Lung (tissue), 16 donors: Measurements from ENCODE around the gene REG3A. TPM values are rescaled to one million over a fixed set of nuclear protein-coding genes. Genes with fewer than 3 reads are reported as not detected.

Experiments used
- ATAC-seq: fragments of 200-7000 bp; cut with Tn5 transposase; one replicate; pipeline ENCODE4 v1.9.1; 2020; ENCODE audit warnings: moderate number of reproducible peaks; ENCODE audit not compliant: insufficient read depth, low FRiP score
- DNase-seq, 3 donors: peaks; one replicate each; pipeline ENCODE4 v3.0.0-alpha.2; 2013 to 2017
- H3K27ac ChIP-seq, 2 donors: one replicate each; pipeline ENCODE4 v1.5.1; 2013; ENCODE audit warnings: mild to moderate bottlenecking in 2 of 2, moderate library complexity in 2 of 2, control low read depth in 1 of 2, inconsistent platforms in 1 of 2, low read depth in 1 of 2, low read length in 1 of 2
- H3K27me3 ChIP-seq, 3 donors: one replicate each; pipeline ENCODE4 v1.5.1; 2013; ENCODE audit warnings: low read length in 2 of 3; ENCODE audit not compliant: control insufficient read depth in 3 of 3, insufficient read depth in 3 of 3
- H3K36me3 ChIP-seq, 4 donors: one replicate each; pipeline ENCODE4 v1.5.1; 2013; ENCODE audit warnings: low read length in 4 of 4, mild to moderate bottlenecking in 1 of 4, moderate library complexity in 1 of 4; ENCODE audit not compliant: control insufficient read depth in 4 of 4, insufficient read depth in 4 of 4
- H3K4me1 ChIP-seq, 5 donors: one replicate each; pipeline ENCODE4 v1.5.1; 2013; ENCODE audit warnings: low read length in 5 of 5, mild to moderate bottlenecking in 2 of 5, moderate library complexity in 1 of 5; ENCODE audit not compliant: control insufficient read depth in 5 of 5, insufficient read depth in 5 of 5
- H3K4me3 ChIP-seq: one replicate; pipeline ENCODE4 v1.5.1; 2013; ENCODE audit warnings: mild to moderate bottlenecking, control low read depth, moderate library complexity
- H3K9ac ChIP-seq, 2 donors: one replicate each; pipeline ENCODE4 v1.5.1; 2013; ENCODE audit warnings: low read length in 2 of 2, control low read depth in 1 of 2; ENCODE audit not compliant: insufficient read depth in 1 of 2
- H3K9me3 ChIP-seq, 4 donors: one replicate each; pipeline ENCODE4 v1.5.1; 2013; ENCODE audit warnings: low read length in 3 of 4, mild to moderate bottlenecking in 1 of 4, moderate library complexity in 1 of 4; ENCODE audit not compliant: control insufficient read depth in 4 of 4, insufficient read depth in 3 of 4
- WGBS, 2 donors: extraction: QIAGEN DNeasy Blood & Tissue Kit; methylation state at CpG; one replicate each; pipeline ENCODE4 v1.1.7; 2013; 5-methylcytosine and 5-hydroxymethylcytosine counted together
- long read RNA-seq, 5 donors: transcript quantifications; one replicate each; lab custom pipeline, GENCODE V29; 2026
- polyA plus RNA-seq, 2 donors: library from polyadenylated mRNA; stranded (reverse); fragments of 200-250 nt; gene quantifications; one replicate each; pipeline ENCODE4 v1.2.1, GENCODE V29; 2013
- total RNA-seq, 2 donors: library from RNA; depleted of rRNA in 1 of 2; stranded (reverse); fragments of >200 nt in 1 of 2; gene quantifications; one replicate each; pipeline ENCODE4 v1.2.1, GENCODE V29; 2014 to 2021
- TF ChIP-seq, protein P1 (sequence below): IDR thresholded peaks from 2 replicates; pipeline ENCODE4 v1.5.1; 2012; ENCODE audit warnings: mild to moderate bottlenecking; ENCODE audit errors: control extremely low read depth, extremely low read depth
- donor health status: control.
- donor health status: control.
- donor health status: Bipolar disorder and iron deficiency.
- donor health status: healthy.
- donor health status: DM: yes; HTN: yes; CAD: no.

Gene REG3A
- total RNA-seq, result not detected
- under 1 TPM in 1 of 2 donors, not detected in 1; 0.96 TPM for polyA plus RNA-seq
- long read RNA-seq, donor 1, result 0 reads
- long read RNA-seq, donor 2, result 0 reads
- long read RNA-seq, donor 3, result 0 reads
- long read RNA-seq, donor 4, result 0 reads
- long read RNA-seq, donor 5, result 0 reads

DNA sequence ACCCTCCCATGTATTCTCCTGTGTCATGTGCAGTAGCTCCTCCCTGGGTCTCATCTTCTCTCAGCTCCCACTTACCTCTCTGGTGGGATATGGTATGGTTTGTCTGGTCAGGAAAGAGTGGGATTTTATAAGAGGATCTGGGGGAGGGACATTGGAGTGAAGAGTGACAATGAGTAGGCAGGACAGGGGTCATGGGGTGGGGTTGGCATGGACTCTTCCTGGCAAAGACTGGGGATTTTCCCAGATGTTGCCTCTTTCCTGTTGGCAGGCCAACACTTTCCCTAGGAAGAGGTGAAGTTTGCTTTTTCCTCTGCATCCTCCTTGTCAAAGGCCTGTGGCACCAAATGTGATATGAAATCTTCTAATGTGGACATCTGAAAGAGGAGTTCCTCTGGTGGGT lies at the start of gene REG3A:
Gene REG3A (minus strand): TSS at position 101 of the 400 bp plus-strand sequence. CDS start 348 bp downstream, outside the sequence.
- Histone ChIP-seq H3K9ac (no peak within 1 kb of the TSS), H3K4me3 (no peak within 1 kb of the TSS), H3K36me3 (no peaks in the 10 kb centered on the region), H3K4me1 (no peaks in the 10 kb centered on the region), H3K9me3 (peaks cover 0 to 8% (median 0%) of the 10 kb centered on the region in 4 donors), H3K27me3 (no peaks in the 10 kb centered on the region), H3K27ac (no peak within 1 kb of the TSS)
- ATAC-seq (no peak), DNase-seq (no peak)
- TF ChIP-seq, protein P1, sequence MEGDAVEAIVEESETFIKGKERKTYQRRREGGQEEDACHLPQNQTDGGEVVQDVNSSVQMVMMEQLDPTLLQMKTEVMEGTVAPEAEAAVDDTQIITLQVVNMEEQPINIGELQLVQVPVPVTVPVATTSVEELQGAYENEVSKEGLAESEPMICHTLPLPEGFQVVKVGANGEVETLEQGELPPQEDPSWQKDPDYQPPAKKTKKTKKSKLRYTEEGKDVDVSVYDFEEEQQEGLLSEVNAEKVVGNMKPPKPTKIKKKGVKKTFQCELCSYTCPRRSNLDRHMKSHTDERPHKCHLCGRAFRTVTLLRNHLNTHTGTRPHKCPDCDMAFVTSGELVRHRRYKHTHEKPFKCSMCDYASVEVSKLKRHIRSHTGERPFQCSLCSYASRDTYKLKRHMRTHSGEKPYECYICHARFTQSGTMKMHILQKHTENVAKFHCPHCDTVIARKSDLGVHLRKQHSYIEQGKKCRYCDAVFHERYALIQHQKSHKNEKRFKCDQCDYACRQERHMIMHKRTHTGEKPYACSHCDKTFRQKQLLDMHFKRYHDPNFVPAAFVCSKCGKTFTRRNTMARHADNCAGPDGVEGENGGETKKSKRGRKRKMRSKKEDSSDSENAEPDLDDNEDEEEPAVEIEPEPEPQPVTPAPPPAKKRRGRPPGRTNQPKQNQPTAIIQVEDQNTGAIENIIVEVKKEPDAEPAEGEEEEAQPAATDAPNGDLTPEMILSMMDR, result no peak

DNA sequence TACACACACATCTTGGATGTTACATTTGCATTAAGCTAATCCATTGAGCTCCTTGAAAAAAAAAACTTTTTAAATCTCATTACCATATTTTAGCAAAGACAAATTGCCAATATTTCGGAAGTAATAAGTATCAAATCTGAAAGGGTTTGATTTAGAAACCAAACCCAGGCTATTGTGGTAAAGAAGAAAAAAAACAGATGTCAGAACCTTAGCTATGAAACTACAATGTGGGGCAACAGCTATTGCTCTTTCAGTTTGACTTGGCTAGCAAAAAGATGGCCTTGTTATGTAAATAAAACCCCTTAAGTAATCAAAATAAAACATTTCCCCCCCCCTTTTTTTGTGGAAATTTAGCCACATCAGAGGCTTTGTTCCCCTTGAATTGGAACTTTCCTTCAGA lies 41.2 kb upstream of the REG3A start:
- ATAC-seq (no peak), DNase-seq (no peak)
- WGBS, 2 donors, result 63 to 87% methylated on average over 1 of the region's 1 CpG
- H3K4me3 ChIP-seq, result no peak overlapping the region
- H3K4me1 ChIP-seq, result no peaks in the 10 kb centered on the region
- no peak overlapping the region for H3K9ac ChIP-seq
- TF ChIP-seq, protein P1, result no peak
- peaks cover 0 to 2% (median 0%) of the 10 kb centered on the region in 4 donors for H3K9me3 ChIP-seq
- no peaks in the 10 kb centered on the region for H3K27me3 ChIP-seq
- no peaks in the 10 kb centered on the region for H3K36me3 ChIP-seq
- no peak overlapping the region for H3K27ac ChIP-seq

DNA sequence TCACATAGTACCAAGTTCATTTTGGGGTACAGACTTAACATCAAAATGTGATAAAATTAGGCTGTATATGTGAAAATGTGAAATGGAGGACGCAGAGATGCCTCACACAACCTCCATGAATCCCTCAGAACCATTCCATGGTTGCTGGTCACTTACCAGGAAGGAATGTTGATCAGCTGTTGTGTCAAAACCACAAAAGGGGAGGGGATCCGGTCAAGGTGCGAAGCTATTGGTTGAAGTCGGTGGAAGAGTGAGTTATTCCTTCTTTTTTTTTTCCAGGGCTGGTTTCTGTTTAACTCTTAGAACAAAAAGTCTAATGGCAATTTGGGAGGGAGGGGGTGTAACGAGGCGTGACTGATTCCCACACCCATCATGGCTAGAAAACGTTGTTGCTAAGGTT lies 32.3 kb upstream of the REG3A start:
- 77 to 86% methylated on average over 7 of the region's 7 CpGs for WGBS, 2 donors
- ATAC-seq, result no peak
- no peak for DNase-seq
- TF ChIP-seq, protein P1, result no peak
- no peaks in the 10 kb centered on the region for H3K27me3 ChIP-seq
- H3K9me3 ChIP-seq, result no peaks in the 10 kb centered on the region
- H3K4me3 ChIP-seq, result no peak overlapping the region
- no peaks in the 10 kb centered on the region for H3K36me3 ChIP-seq
- no peak overlapping the region for H3K9ac ChIP-seq
- H3K27ac ChIP-seq, result no peak overlapping the region
- H3K4me1 ChIP-seq, result no peaks in the 10 kb centered on the region

DNA sequence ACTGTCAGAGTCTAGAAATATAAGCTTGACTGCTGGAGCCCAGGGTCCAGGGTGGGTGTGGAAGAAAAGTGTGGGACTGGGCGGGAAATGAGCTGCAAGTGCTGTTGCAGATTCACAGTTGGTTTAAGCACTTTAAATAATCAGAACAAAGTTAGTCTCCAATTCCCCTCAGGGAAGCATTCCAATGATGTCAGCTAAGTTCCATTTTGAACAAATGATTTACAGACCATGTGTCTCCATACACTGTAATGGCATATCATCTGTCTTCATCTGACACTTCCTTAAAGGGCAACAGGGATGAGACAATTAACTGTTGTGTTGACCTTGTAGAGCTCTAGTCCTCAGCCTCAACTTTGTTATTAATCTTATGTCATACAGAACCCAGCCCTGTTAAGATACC lies 31.5 kb upstream of the REG3A start:
- 82 to 85% methylated on average over 1 of the region's 1 CpG for WGBS, 2 donors
- Histone ChIP-seq H3K4me3 (no peak overlapping the region), H3K36me3 (no peaks in the 10 kb centered on the region), H3K4me1 (no peaks in the 10 kb centered on the region), H3K9me3 (no peaks in the 10 kb centered on the region), H3K9ac (no peak overlapping the region), H3K27me3 (no peaks in the 10 kb centered on the region), H3K27ac (no peak overlapping the region)
- ATAC-seq (no peak), DNase-seq (no peak)
- TF ChIP-seq, protein P1, result no peak
